Activated CD4-positive, alpha-beta T cell treated with anti-CD3 and anti-CD28 coated beads, Interleukin-2, amount 50 U/mL, for 1 hour (primary cell): ENCODE measurements around the gene BUB3.

Source experiments
- DNase-seq: peaks from one replicate; pipeline ENCODE4 v3.0.0-alpha.2; 2020

The BUB3 gene

GRCh38 chr10:123205041-123205440 is 50.8 kb downstream of the BUB3 start:
- DNase-seq: no peak

GRCh38 chr10:123212063-123212462 is 57.9 kb downstream of the BUB3 start:
- DNase-seq: no peak

DNA sequence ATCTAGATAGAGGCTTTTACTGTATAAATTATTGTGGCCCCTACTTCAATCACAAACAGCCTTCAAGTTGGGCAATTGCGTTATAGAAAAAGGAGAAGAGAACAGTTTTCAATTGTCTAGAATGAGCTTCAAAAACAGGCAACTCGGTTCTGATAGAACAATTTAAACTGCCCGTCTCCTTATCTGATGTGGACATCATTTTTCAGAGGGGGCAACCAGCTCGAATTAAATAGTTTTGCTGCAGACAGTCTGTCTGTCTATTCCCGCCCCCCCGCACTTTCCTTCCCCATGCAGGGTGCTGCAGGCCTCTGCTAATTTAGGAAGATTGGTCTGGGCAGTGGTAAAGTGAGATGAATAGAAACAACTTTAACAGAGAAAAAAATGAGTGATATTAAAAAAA is 58.4 kb downstream of the BUB3 start:
- no peak for DNase-seq

- no peak for DNase-seq
Observed at GRCh38 chr10:123213192-123213591, 59.0 kb downstream of the BUB3 start.
